Jurkat, Clone E6-1 (cell line): ENCODE data around the gene SBK2.
"Not testable (repeated sequence)": the region's sequence is repeated elsewhere in the genome, so short reads cannot be mapped to it uniquely, and the experiment has no call there.

ENCODE experiments used
- DNase-seq: peaks from one replicate; pipeline ENCODE4 v3.0.0-alpha.2; 2011; ENCODE audit warnings: low read depth, low spot score
- H3K4me3 ChIP-seq: 2 replicates; pipeline ENCODE4 v1.5.1; 2011; ENCODE audit warnings: mild to moderate bottlenecking, low read length, control low read depth, moderate library complexity

SBK2 gene

GRCh38 chr19:55516878-55517620 is 19.9 kb downstream of the SBK2 start:
- H3K4me3 ChIP-seq, result peak overlapping the region; percentile 27
- peak; percentile 81 for DNase-seq

DNA sequence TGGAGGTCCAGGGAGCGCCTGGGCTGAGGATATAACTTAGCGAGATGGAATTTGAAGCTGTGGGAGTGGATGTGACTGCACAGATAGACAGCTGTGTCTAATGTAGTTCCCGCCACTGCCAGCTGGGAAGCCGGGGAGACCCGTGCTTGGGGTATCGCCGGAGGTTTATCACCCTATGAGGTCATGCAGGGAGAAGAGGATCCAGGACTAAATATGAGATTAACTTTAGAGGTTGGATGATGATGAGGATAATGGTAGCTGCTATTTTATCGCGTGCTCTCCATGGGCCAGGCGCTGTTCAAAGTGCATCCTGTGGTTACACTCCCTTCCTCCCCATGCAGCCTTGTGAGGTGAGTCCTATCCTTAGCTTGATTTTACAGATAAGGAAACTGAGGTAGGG is 28.8 kb downstream of the SBK2 start:
- H3K4me3 ChIP-seq, result no peak overlapping the region
- DNase-seq, result no peak

- no peak for DNase-seq
- H3K4me3 ChIP-seq, result no peak overlapping the region
These were observed 32.0 kb downstream of the SBK2 start for GRCh38 chr19:55504981-55505380.

DNA sequence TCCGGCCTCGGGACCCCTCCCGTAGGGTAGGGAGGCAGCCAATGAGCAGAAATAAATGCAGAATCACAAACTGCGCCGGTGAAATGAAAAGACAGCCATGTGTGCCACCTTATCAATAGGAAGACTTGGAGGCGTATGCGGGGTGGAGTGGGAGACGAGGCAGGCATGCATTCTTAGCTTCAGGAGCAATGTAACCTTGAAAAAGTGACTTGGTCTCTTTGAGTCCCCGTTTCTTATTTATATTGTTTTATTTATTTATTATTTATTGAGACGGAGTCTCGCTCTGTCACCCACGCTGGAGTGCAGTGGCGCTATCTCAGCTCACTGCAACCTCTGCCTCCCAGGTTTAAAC is 32.7 kb downstream of the SBK2 start:
- no peak for DNase-seq
- H3K4me3 ChIP-seq, result peak overlapping the region; percentile 51

- H3K4me3 ChIP-seq, result peak overlapping the region; percentile 51
- DNase-seq, result peak; percentile 92
These were observed 33.3 kb downstream of the SBK2 start for GRCh38 chr19:55503502-55504251.

DNA sequence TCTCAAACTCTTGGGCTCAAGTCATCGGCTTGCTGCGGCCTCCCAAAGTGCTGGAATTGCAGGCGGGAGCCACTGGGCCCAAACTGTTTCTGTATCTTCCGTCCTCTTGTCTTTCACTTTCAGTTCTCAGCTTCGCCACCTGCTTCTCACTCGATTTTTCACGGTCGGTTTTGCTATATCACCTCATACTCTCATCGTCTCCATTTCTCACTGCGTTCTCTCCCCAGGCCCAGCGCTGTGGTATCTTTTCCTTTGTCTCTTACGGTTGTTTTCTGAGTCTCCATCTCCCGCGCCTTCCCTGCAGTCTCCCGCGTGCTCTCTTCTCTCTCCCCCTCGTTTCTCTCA is 33.8 kb downstream of the SBK2 start:
- no peak overlapping the region for H3K4me3 ChIP-seq
- no peak for DNase-seq

DNA sequence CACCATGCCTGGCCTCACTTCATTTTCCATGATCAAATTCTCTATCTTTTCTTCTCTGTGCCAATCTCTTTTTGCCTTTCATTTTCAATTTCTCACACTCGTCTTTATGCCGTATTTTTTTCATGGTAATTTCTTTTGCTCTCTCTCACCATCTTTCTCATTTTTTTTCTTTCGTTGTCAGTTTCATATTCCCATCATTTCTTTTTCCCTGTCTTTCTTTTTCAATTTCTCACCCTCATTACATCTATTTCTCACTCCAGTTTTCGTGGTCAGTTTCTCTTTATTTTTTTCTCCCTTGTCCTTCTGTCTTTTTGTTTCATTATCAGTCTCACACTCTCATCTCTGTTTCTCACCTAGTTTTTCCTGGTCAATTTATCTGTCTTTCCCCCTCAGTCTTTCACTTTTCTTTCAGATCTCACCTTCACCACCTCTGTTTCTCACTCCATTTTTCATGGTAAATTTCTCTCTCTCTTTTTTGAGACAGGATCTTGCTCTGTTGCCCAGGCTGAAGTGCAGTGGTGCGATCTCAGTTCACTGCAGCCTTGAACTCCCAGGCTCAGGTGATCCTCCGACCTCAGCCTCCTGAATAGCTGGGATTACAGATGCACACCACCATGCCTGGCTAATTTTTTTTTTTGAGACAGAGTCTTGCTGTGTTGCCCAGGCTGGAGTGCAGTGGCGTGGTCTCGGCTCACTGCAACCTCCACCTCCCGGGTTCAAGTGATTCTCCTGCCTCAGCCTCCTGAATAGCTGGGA is 34.6 kb downstream of the SBK2 start:
- DNase-seq, result no peak
- H3K4me3 ChIP-seq, result no peak overlapping the region

- no peak overlapping the region for H3K4me3 ChIP-seq
These were observed 36.5 kb downstream of the SBK2 start for GRCh38 chr19:55500368-55500952.

GRCh38 chr19:55498246-55498840 is 38.6 kb downstream of the SBK2 start:
- DNase-seq, result no peak
- H3K4me3 ChIP-seq, result no peak overlapping the region

More at GRCh38 chr19:55500368-55500952, 36.5 kb downstream of the SBK2 start:
- no peak for DNase-seq

GRCh38 chr19:55497763-55498162 is 39.2 kb downstream of the SBK2 start:
- DNase-seq, result no peak
- H3K4me3 ChIP-seq, result no peak overlapping the region

- not testable (repeated sequence) for H3K4me3 ChIP-seq, DNase-seq
These were observed 40.1 kb downstream of the SBK2 start for GRCh38 chr19:55496820-55497219.

GRCh38 chr19:55495646-55496349 is 41.1 kb downstream of the SBK2 start:
- no peak overlapping the region for H3K4me3 ChIP-seq
- no peak for DNase-seq

- no peak overlapping the region for H3K4me3 ChIP-seq
- no peak for DNase-seq
These were observed 42.7 kb downstream of the SBK2 start for GRCh38 chr19:55494172-55494761.

DNA sequence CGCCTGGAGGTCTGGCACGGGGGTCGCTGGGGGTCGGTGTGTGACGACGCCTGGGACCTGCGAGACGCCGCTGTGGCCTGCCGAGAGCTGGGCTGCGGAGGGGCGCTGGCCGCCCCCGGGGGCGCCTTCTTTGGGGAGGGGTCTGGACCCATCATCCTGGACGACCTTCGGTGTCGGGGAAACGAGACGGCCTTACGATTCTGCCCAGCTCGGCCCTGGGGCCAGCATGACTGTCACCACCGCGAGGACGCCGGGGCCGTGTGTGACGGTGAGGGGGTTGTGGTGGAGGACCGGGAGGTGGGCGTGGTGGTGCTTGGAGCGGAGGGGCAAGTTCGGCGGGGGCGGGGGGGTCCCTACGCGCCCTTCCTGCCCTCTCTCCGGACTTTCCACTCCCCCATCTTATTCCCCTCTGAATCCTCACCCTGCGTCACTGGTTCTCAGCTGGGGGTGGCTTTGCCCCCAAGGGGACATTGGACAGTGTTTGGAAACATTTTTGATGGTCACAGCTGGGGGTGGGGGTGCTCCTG is 43.2 kb downstream of the SBK2 start:
- no peak overlapping the region for H3K4me3 ChIP-seq
- DNase-seq, result no peak

GRCh38 chr19:55493052-55493644 is 43.8 kb downstream of the SBK2 start:
- no peak overlapping the region for H3K4me3 ChIP-seq
- DNase-seq, result no peak

DNA sequence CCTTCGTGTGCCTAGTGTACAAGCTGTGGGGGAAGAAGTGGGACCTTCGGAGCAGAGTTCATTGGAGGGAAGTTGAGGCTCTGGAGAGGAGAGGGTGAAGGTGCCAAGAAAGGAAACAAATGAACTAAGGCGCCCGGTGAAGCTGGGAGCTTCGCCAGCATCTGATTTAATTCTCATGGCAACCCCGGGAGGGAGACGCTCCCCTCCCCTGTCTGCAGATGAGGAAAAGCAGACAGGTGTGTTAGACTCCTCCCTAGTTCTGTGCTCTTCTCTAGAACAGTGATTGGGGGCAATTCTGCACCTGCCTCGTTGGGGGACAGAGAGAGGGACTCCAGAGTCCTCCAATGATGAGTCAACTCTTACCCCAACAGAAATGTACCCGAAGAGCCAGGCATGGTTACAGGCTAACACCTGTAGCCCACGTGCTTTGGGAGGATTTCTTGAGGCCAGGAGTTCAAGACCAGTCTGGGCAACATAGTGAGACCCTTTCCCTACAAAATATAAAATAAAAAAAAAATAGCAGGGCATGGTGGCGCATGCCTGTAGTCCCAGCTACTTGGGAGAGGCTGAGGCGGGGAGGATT is 44.5 kb downstream of the SBK2 start:
- no peak for DNase-seq
- no peak overlapping the region for H3K4me3 ChIP-seq

DNA sequence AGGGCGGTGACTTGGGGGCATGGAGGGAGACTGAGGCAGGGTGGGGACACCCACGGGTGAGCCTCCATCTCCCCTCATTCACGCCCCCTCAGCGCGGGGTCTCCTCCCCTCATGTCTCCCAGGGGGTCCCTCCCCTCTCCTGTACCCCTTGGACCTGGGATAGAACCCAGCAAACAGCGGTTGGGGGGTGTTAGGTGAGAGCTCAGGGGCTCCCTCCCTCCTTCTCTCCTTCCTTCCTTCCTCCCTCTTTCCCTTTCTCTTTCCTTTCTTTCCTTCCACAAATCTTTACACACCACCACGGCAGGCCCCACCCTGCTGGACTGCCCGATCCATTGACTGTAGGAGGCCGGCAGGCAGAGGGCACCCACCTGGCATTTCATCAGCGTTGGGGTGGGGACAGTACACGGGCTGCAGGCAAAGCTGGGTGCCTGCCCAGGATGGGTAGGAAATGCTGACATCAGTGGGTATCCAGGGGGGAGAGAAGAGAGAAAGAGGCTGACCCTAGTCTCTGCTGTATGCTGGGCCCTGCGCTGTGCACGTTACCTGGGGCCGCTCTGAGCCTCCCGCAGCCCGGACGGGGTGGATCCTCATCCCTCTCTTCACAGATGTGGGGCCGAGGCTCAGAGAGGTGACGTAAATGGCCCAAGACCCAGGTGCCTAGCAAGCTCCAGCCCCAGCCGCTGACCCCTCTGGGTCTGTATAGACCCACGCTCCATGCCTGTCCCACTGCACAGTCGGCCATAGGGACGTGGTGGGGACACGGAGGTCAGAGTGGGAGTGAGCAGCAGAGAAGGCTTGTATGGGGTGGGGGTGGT is 45.2 kb downstream of the SBK2 start:
- H3K4me3 ChIP-seq, result no peak overlapping the region
- no peak for DNase-seq
